HG02970 (cell line): ENCODE results near the gene NUDT19.
"Not testable (repeated sequence)": the region's sequence is repeated elsewhere in the genome, so short reads cannot be mapped to it uniquely, and the experiment has no call there.

Experiments used
- ATAC-seq: cut with Tn5 transposase; IDR thresholded peaks from one replicate; pipeline ENCODE4 v1.9.1; 2021; ENCODE audit warnings: mild to moderate bottlenecking, moderate library complexity, moderate number of reproducible peaks; ENCODE audit not compliant: unreplicated experiment, low FRiP score

NUDT19 gene

GRCh38 chr19:32704006-32704405 is 12.4 kb downstream of the NUDT19 start:
- ATAC-seq: not testable (repeated sequence)

- ATAC-seq: no peak
Measured at GRCh38 chr19:32708457-32708856, 16.8 kb downstream of the NUDT19 start.

GRCh38 chr19:32709032-32709431 is 17.4 kb downstream of the NUDT19 start:
- no peak for ATAC-seq

GRCh38 chr19:32711747-32712146 is 20.1 kb downstream of the NUDT19 start:
- no peak for ATAC-seq

GRCh38 chr19:32716203-32716602 is 24.6 kb downstream of the NUDT19 start:
- ATAC-seq: not testable (repeated sequence)

- no peak for ATAC-seq
Measured at GRCh38 chr19:32717496-32717895, 25.9 kb downstream of the NUDT19 start.

GRCh38 chr19:32718286-32718685 is 26.7 kb downstream of the NUDT19 start:
- no peak for ATAC-seq

GRCh38 chr19:32719611-32720059 is 28.0 kb downstream of the NUDT19 start, which contains the start of gene TDRD12:
TSS of gene TDRD12 (plus strand) at chr19:32719767. CDS start at chr19:32720073, 306 bp downstream.
- no peak for ATAC-seq

GRCh38 chr19:32720216-32720935 is 28.8 kb downstream of the NUDT19 start:
- no peak for ATAC-seq

- ATAC-seq: no peak
Measured at GRCh38 chr19:32720936-32721250, 29.3 kb downstream of the NUDT19 start.

GRCh38 chr19:32735936-32736335 is 44.3 kb downstream of the NUDT19 start:
- ATAC-seq: no peak

- ATAC-seq: no peak
Measured at GRCh38 chr19:32743021-32743420, 51.4 kb downstream of the NUDT19 start.

- ATAC-seq: no peak
Measured at GRCh38 chr19:32743447-32743846, 51.8 kb downstream of the NUDT19 start.

- no peak for ATAC-seq
Measured at GRCh38 chr19:32744555-32745325, 53.1 kb downstream of the NUDT19 start.

- ATAC-seq: not testable (repeated sequence)
Measured at GRCh38 chr19:32745594-32746251, 54.1 kb downstream of the NUDT19 start.

- not testable (repeated sequence) for ATAC-seq
Measured at GRCh38 chr19:32746631-32747196, 55.1 kb downstream of the NUDT19 start.

GRCh38 chr19:32748497-32748896 is 56.9 kb downstream of the NUDT19 start:
- no peak for ATAC-seq

GRCh38 chr19:32748948-32749347 is 57.3 kb downstream of the NUDT19 start:
- ATAC-seq: no peak

GRCh38 chr19:32749361-32749760 is 57.7 kb downstream of the NUDT19 start:
- no peak for ATAC-seq

GRCh38 chr19:32750441-32751055 is 58.9 kb downstream of the NUDT19 start:
- ATAC-seq: no peak
